GM12865 (cell line): Measurements from ENCODE around the gene NT5C1A.

ENCODE experiments used
- DNase-seq: peaks from one replicate; pipeline ENCODE4 v3.0.0; 2010; ENCODE audit warnings: low read depth
- H3K4me3 ChIP-seq: 2 replicates; pipeline ENCODE4 v1.5.1; 2011; ENCODE audit warnings: mild to moderate bottlenecking, low read depth, low read length, control low read depth
- TF ChIP-seq, protein P1 (sequence below): IDR thresholded peaks from 2 replicates; pipeline ENCODE4 v1.5.1; 2011; ENCODE audit warnings: low read length, control low read depth, low read depth, inconsistent platforms; ENCODE audit not compliant: insufficient read depth; ENCODE audit errors: missing control alignments

The NT5C1A gene

DNA sequence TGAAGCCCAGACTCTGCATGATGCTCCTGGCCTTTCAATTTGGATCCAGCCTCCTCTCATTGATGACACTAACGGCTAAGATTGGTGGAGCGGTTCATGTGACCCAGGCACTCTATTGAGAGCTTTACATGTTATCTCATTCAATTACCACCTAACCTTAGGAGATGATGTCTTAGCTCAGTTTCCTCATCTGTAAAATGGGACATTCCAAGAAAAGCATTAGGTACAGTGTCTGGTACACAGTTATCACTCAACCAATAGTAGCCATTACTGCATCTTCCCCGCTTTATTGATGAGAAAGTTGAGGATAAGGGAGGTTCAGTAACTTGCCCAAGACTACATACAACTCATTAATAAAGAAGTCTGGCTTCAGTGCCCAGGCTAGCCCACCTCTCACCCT, 49.5 kb downstream of the NT5C1A start:
- TF ChIP-seq, protein P1, sequence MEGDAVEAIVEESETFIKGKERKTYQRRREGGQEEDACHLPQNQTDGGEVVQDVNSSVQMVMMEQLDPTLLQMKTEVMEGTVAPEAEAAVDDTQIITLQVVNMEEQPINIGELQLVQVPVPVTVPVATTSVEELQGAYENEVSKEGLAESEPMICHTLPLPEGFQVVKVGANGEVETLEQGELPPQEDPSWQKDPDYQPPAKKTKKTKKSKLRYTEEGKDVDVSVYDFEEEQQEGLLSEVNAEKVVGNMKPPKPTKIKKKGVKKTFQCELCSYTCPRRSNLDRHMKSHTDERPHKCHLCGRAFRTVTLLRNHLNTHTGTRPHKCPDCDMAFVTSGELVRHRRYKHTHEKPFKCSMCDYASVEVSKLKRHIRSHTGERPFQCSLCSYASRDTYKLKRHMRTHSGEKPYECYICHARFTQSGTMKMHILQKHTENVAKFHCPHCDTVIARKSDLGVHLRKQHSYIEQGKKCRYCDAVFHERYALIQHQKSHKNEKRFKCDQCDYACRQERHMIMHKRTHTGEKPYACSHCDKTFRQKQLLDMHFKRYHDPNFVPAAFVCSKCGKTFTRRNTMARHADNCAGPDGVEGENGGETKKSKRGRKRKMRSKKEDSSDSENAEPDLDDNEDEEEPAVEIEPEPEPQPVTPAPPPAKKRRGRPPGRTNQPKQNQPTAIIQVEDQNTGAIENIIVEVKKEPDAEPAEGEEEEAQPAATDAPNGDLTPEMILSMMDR, result no peak
- no peak for DNase-seq
- H3K4me3 ChIP-seq, result no peak overlapping the region

DNA sequence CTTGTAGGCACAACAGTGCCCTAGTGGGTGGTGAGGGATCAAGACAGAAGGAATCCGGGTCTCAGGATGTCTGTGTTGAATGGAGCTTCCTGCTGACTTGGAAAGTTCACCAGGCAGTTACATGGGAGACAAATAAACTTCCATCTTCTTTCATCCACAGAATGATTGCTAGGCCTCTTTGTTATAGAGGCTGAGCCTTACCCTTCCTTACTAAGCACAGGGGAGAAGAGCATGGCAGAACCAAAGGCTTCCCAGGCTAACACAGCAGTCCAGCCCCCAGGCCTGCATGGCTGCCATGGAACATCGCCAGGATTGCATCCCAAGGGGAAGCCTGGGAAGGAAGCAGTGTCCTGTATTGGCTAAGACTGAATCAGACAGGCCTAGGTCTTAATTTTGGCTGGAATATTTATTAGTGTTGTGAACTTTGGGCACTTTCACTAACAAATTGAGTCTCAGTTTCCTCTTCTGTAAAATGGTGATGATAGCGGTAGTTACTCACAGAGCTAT, 51.2 kb downstream of the NT5C1A start:
- no peak overlapping the region for H3K4me3 ChIP-seq
- no peak for DNase-seq
- TF ChIP-seq, protein P1, result no peak

DNA sequence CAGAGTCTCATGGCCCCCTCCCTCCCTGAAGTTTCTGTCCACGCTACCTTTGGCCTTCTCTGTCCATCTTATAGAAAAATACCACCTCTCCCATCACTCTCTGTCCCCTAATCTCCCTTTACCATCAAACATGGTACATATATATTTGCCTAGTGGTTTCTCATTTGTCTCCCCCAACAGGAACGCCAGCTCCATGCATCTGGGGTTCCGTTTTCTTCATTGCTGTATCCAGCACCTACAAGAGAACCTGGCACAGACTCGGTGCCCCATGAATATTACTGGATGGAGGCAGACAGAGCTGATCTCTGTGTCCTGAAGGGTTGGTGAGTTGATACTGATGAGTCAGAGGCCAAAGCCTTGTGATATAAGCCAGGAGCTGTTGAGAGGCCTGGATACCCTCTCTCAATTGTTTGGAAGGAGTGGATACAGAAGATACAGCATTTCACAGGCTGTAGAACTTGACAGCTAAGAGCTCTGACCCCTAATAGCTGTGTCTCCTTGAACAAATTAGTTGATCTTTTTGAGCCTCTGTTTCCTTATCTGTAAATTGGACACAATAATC, 54.3 kb downstream of the NT5C1A start:
- no peak overlapping the region for H3K4me3 ChIP-seq
- TF ChIP-seq, protein P1, result no peak

DNA sequence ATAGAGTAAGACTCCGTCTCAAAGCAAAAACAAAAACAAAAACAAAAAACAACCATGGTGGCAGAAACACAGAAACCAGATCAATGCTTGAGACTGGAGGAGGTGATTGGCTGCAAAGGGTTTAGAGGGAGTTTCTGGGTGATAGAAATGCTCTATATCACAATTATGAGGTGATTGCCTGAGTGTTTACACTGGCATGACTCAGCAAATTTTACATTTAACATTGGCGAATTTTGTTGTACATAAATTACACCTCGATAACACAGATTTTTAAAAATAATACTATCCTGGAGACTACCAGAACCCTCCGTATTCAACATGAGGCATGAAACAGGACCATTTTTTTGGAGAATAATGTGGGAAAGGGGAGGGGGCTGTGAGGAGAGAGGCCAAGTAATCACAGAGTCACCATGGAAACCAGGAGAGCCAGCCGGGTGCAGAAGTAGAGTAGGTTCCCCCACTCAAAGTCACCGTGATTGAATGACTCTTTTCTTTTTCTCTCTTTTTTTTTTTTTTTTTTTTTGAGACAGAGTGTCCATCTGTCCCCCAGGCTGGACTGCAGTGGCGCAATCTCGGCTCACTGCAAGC, 56.7 kb downstream of the NT5C1A start:
- DNase-seq, result no peak
- TF ChIP-seq, protein P1, result no peak
- no peak overlapping the region for H3K4me3 ChIP-seq

More for the DNA sequence above, 54.3 kb downstream of the NT5C1A start:
- DNase-seq, result no peak

DNA sequence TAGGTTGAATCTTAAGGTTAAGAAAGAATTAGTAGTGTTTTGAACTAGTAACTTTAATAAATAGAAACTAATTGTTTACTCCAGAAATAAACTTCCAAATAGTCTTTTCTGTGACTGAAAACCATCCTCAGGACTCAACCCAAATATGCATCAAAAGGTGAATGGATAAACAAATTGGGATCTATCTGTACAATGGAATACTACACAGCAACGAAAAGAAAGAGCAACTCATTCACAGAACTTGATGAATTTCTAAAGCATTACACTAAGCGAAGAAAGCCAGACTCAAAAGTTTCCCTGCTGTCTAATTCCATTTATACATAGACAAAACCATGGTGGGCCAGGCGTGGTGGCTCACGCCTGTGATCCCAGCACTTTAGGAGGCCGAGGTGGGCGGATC, 57.4 kb downstream of the NT5C1A start:
- H3K4me3 ChIP-seq, result no peak overlapping the region
- no peak for DNase-seq
- TF ChIP-seq, protein P1, result no peak

DNA sequence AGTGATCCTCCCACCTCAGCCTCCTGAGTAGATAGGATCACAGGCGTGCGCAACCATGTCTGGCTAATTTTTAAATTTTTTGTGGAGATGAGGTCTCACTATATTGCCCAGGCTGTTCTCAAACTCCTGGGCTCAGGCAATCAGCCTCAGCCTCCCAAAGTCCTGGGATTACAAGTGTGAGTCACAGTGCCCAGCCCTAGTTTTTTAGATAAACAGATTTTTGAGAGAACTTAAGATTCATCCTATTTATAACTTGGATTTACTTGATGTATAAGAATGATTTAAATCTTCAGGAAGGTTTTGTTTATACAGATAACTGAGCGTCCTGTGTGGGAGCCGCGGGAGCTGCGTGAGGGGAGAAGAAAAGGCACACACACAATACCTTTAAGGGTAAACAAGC, 58.7 kb downstream of the NT5C1A start:
- no peak overlapping the region for H3K4me3 ChIP-seq
- TF ChIP-seq, protein P1, result no peak
- DNase-seq, result no peak
